ENCODE data around the gene ATXN10.

GRCh38 chr22:45758603-45759002 lies 87.0 kb downstream of the ATXN10 start:
- TF ChIP-seq, protein P1, sequence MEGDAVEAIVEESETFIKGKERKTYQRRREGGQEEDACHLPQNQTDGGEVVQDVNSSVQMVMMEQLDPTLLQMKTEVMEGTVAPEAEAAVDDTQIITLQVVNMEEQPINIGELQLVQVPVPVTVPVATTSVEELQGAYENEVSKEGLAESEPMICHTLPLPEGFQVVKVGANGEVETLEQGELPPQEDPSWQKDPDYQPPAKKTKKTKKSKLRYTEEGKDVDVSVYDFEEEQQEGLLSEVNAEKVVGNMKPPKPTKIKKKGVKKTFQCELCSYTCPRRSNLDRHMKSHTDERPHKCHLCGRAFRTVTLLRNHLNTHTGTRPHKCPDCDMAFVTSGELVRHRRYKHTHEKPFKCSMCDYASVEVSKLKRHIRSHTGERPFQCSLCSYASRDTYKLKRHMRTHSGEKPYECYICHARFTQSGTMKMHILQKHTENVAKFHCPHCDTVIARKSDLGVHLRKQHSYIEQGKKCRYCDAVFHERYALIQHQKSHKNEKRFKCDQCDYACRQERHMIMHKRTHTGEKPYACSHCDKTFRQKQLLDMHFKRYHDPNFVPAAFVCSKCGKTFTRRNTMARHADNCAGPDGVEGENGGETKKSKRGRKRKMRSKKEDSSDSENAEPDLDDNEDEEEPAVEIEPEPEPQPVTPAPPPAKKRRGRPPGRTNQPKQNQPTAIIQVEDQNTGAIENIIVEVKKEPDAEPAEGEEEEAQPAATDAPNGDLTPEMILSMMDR (IDR thresholded peaks at IDR 0.05) = no peak
- no peak for TF ChIP-seq POLR2A (IDR thresholded peaks at IDR 0.05)
